ENCODE measurements around the gene B4GALT2. TPM values are rescaled to one million over a fixed set of nuclear protein-coding genes. Genes with fewer than 3 reads are reported as not detected.
A peak's percentile ranks its signal among the peaks of the same experiment; 100 is the strongest.

B4GALT2 gene
- total RNA-seq, 1 donor from 2014 or later, result 61.7 TPM

- TF ChIP-seq, protein P1, sequence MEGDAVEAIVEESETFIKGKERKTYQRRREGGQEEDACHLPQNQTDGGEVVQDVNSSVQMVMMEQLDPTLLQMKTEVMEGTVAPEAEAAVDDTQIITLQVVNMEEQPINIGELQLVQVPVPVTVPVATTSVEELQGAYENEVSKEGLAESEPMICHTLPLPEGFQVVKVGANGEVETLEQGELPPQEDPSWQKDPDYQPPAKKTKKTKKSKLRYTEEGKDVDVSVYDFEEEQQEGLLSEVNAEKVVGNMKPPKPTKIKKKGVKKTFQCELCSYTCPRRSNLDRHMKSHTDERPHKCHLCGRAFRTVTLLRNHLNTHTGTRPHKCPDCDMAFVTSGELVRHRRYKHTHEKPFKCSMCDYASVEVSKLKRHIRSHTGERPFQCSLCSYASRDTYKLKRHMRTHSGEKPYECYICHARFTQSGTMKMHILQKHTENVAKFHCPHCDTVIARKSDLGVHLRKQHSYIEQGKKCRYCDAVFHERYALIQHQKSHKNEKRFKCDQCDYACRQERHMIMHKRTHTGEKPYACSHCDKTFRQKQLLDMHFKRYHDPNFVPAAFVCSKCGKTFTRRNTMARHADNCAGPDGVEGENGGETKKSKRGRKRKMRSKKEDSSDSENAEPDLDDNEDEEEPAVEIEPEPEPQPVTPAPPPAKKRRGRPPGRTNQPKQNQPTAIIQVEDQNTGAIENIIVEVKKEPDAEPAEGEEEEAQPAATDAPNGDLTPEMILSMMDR (IDR thresholded peaks at IDR 0.05; ENCODE audit: unreplicated experiment), result no peak
- H3K4me3 Mint-ChIP-seq (ENCODE audit: low read depth), result peak overlapping the region; percentile 90
- peaks cover 36% of the 10 kb centered on the region for H3K4me1 Mint-ChIP-seq (ENCODE audit: low read depth)
- peaks cover 8% of the 10 kb centered on the region for H3K36me3 Mint-ChIP-seq (ENCODE audit: insufficient read depth)
- no peak for DNase-seq (ENCODE audit: low spot score, unreplicated experiment)
- no peaks in the 10 kb centered on the region for H3K27me3 Mint-ChIP-seq
- H3K9me3 Mint-ChIP-seq (ENCODE audit: low read depth), result no peaks in the 10 kb centered on the region
- no peak overlapping the region for H3K27ac Mint-ChIP-seq
Observed at GRCh38 chr1:43976890-43977289, 2.1 kb upstream of the B4GALT2 start.

GRCh38 chr1:43977376-43978263 lies 1.4 kb upstream of the B4GALT2 start:
- DNase-seq (ENCODE audit: low spot score, unreplicated experiment), result no peak
- Mint-ChIP-seq H3K27ac (no peak overlapping the region), H3K27me3 (no peaks in the 10 kb centered on the region), H3K36me3 (ENCODE audit: insufficient read depth) (peaks cover 9% of the 10 kb centered on the region), H3K4me1 (ENCODE audit: low read depth) (peaks cover 36% of the 10 kb centered on the region), H3K4me3 (ENCODE audit: low read depth) (peak overlapping the region; percentile 90), H3K9me3 (ENCODE audit: low read depth) (no peaks in the 10 kb centered on the region)
- TF ChIP-seq, protein P1 (IDR thresholded peaks at IDR 0.05; ENCODE audit: unreplicated experiment), result no peak

DNA sequence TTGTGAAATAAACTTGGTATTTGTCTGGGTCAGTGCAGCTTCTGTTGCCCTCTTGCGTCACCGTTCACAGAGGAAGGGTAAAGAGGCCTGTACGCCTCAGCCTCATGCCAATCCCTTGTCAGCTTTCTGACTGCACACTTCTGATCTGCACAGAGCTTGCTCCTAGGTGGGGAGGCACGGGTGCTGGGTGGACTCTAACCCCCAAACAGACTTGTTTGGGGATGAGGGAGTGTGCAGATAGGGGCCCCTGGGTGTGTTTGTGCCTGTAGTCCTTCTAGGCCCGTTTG lies 803 bp upstream of the B4GALT2 start:
- Mint-ChIP-seq H3K27me3 (no peaks in the 10 kb centered on the region), H3K27ac (peak overlapping the region; percentile 86), H3K4me3 (ENCODE audit: low read depth) (peak overlapping the region; percentile 90), H3K36me3 (ENCODE audit: insufficient read depth) (peaks cover 14% of the 10 kb centered on the region), H3K4me1 (ENCODE audit: low read depth) (peaks cover 36% of the 10 kb centered on the region), H3K9me3 (ENCODE audit: low read depth) (no peaks in the 10 kb centered on the region)
- TF ChIP-seq, protein P1 (IDR thresholded peaks at IDR 0.05; ENCODE audit: unreplicated experiment), result no peak
- DNase-seq (ENCODE audit: low spot score, unreplicated experiment), result no peak

DNA sequence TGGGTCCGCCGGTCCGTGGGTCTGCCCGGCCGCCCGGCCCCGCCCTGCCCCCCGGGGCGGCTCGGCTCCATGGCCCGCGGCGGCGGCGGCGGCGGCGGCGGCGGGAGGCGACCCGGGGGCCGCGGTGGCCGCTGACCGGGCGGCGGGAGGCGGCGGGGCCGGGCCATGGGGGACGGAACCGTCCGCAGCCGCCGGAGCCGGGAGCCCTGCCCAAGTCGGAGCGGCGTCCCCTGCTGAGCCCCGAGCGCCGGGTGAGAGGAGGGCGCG lies 184 bp downstream of the B4GALT2 start:
- Mint-ChIP-seq H3K27me3 (no peaks in the 10 kb centered on the region), H3K9me3 (ENCODE audit: low read depth) (no peaks in the 10 kb centered on the region), H3K4me3 (ENCODE audit: low read depth) (no peak overlapping the region), H3K4me1 (ENCODE audit: low read depth) (peaks cover 32% of the 10 kb centered on the region), H3K27ac (no peak overlapping the region), H3K36me3 (ENCODE audit: insufficient read depth) (peaks cover 21% of the 10 kb centered on the region)
- TF ChIP-seq, protein P1 (IDR thresholded peaks at IDR 0.05; ENCODE audit: unreplicated experiment), result no peak
- DNase-seq (ENCODE audit: low spot score, unreplicated experiment), result no peak

GRCh38 chr1:43979528-43980254 lies 681 bp downstream of the B4GALT2 start:
- Mint-ChIP-seq H3K4me3 (ENCODE audit: low read depth) (peak overlapping the region; percentile 86), H3K4me1 (ENCODE audit: low read depth) (peaks cover 30% of the 10 kb centered on the region), H3K36me3 (ENCODE audit: insufficient read depth) (peaks cover 21% of the 10 kb centered on the region), H3K9me3 (ENCODE audit: low read depth) (no peaks in the 10 kb centered on the region), H3K27ac (peak overlapping the region; percentile 59), H3K27me3 (no peaks in the 10 kb centered on the region)
- TF ChIP-seq, protein P1 (IDR thresholded peaks at IDR 0.05; ENCODE audit: unreplicated experiment), result no peak
- peak; percentile 35 for DNase-seq (ENCODE audit: low spot score, unreplicated experiment)
